A549 (cell line): ENCODE results near the gene JARID2. TPM values are rescaled to one million over a fixed set of nuclear protein-coding genes. Genes with fewer than 3 reads are reported as not detected.

ENCODE experiments used
- ATAC-seq, 2 experiments: fragments of 200-7000 bp in 1 of 2; fragments of >200 bp in 1 of 2; cut with Nextera tagmentation in 1 of 2; cut with Tn5 transposase in 1 of 2; 3 replicates each; pipeline versions ENCODE4 v1.8.0 to v1.9.1; 2018 to 2020; ENCODE audit warnings: mild to moderate bottlenecking in 1 of 2, moderate library complexity in 1 of 2
- CTCF ChIA-PET: fragments of 300-600 bp; sonication (Branson Sonifier 250); formaldehyde crosslinking; extraction: SDS; loops from one replicate; lab custom pipeline; 2021; ENCODE audit warnings: antibody characterized with exemption, inconsistent platforms; lab: Yijun Ruan, JAX
- POLR2A ChIA-PET: fragments of 350-600 bp; formaldehyde crosslinking; extraction: SDS; loops from one replicate; lab custom pipeline; 2021; ENCODE audit warnings: antibody characterized with exemption, inconsistent platforms; lab: Yijun Ruan, JAX
- DNase-seq, 2 experiments: peaks; one replicate each; pipeline versions ENCODE4 v3.0.0 to v3.0.0-alpha.2; 2011 to 2016; ENCODE audit warnings: low read depth in 1 of 2, low spot score in 1 of 2
- FAIRE-seq: peaks from 2 replicates; lab custom pipeline; 2011; peaks lifted over from hg19 to GRCh38; lab: Jason Lieb, UNC
- H3K27ac ChIP-seq, 2 experiments: fragments of >200 bp; sonication (Bioruptor Twin); formaldehyde crosslinking; 3 replicates each; pipeline ENCODE4 v1.5.1; 2016 to 2017
- H3K4me1 ChIP-seq: fragments of >200 bp; sonication (Bioruptor Twin); formaldehyde crosslinking; 3 replicates; pipeline ENCODE4 v1.6.1; 2016
- H3K4me2 ChIP-seq: fragments of >200 bp; sonication (Bioruptor Twin); formaldehyde crosslinking; 3 replicates; pipeline ENCODE4 v1.6.1; 2016
- H3K4me3 ChIP-seq: fragments of >200 bp; sonication (Bioruptor Twin); formaldehyde crosslinking; 3 replicates; pipeline ENCODE4 v1.5.1; 2016
- H3K9me3 ChIP-seq: fragments of >200 bp; sonication (Bioruptor Twin); formaldehyde crosslinking; 3 replicates; pipeline ENCODE4 v1.6.1; 2016
- BHLHE40 ChIP-seq: IDR thresholded peaks from 2 replicates; pipeline ENCODE4 v1.6.1; 2012; ENCODE audit warnings: low read depth, low read length, inconsistent platforms
- CEBPB ChIP-seq, 2 experiments: fragments of >200 bp in 1 of 2; sonication (Bioruptor Twin) in 1 of 2; formaldehyde crosslinking in 1 of 2; IDR thresholded peaks; 2 replicates each; pipeline ENCODE4 v1.6.1; 2012 to 2016
- EP300 ChIP-seq, 2 experiments: fragments of >200 bp; sonication (Bioruptor Twin); formaldehyde crosslinking; IDR thresholded peaks; 2 replicates in 1 of 2; 3 replicates in 1 of 2; pipeline ENCODE4 v1.6.1; 2016 to 2017
- FOSL2 ChIP-seq, 2 experiments: fragments of 450-650 bp in 1 of 2; fragments of >200 bp in 1 of 2; sonication (Bioruptor Twin) in 1 of 2; formaldehyde crosslinking; IDR thresholded peaks; 2 replicates each; pipeline versions ENCODE4 v1.5.0 to v1.6.1; 2016 to 2020; ENCODE audit warnings: mild to moderate bottlenecking in 1 of 2, moderate library complexity in 1 of 2
- FOXS1 ChIP-seq: fragments of 250-450 bp; sonication (Bioruptor Pico); IDR thresholded peaks from 2 replicates; pipeline ENCODE4 v1.5.0; 2020; ENCODE audit warnings: mild to moderate bottlenecking, moderate library complexity
- HOXB13 ChIP-seq: fragments of 250-450 bp; sonication (Bioruptor Pico); IDR thresholded peaks from 2 replicates; pipeline ENCODE4 v1.5.0; 2020; ENCODE audit warnings: low read depth, mild to moderate bottlenecking, moderate library complexity
- JUN ChIP-seq, 2 experiments: fragments of >200 bp; sonication (Bioruptor Twin); formaldehyde crosslinking; IDR thresholded peaks; 2 replicates in 1 of 2; 3 replicates in 1 of 2; pipeline ENCODE4 v1.6.1; 2016 to 2017
- JUNB ChIP-seq: fragments of >200 bp; sonication (Bioruptor Twin); formaldehyde crosslinking; IDR thresholded peaks from 2 replicates; pipeline ENCODE4 v1.6.1; 2016
- MAFK ChIP-seq: fragments of 450-650 bp; IDR thresholded peaks from 2 replicates; pipeline ENCODE4 v1.6.1; 2014; ENCODE audit not compliant: partially characterized antibody
- MAZ ChIP-seq: fragments of 150-350 bp; IDR thresholded peaks from 2 replicates; pipeline ENCODE4 v1.6.1; 2014; ENCODE audit warnings: antibody characterized with exemption, low read depth, low read length, borderline replicate concordance
- NFE2L2 ChIP-seq: fragments of 150-350 bp; conservative IDR thresholded peaks from 2 replicates; pipeline ENCODE4 v1.6.1; 2014; ENCODE audit warnings: low read length
- NPAS2 ChIP-seq: fragments of 250-450 bp; sonication (Bioruptor Pico); IDR thresholded peaks from 2 replicates; pipeline ENCODE4 v1.8.0; 2022; ENCODE audit warnings: mild to moderate bottlenecking, moderate library complexity, borderline replicate concordance
- NR3C1 ChIP-seq: fragments of >200 bp; sonication (Bioruptor Twin); formaldehyde crosslinking; IDR thresholded peaks from 3 replicates; pipeline ENCODE4 v1.6.1; 2017
- POLR2AphosphoS2 ChIP-seq: conservative IDR thresholded peaks from 2 replicates; pipeline ENCODE4 v1.6.1; 2012; ENCODE audit warnings: low read length, improper control_type of control experiment, inconsistent platforms
- RAD21 ChIP-seq, 2 experiments: fragments of >200 bp in 1 of 2; sonication (Bioruptor Twin) in 1 of 2; formaldehyde crosslinking in 1 of 2; IDR thresholded peaks in 1 of 2; conservative IDR thresholded peaks in 1 of 2; 2 replicates in 1 of 2; 3 replicates in 1 of 2; pipeline ENCODE4 v1.6.1; 2012 to 2018; ENCODE audit warnings: inconsistent platforms in 1 of 2
- RCOR1 ChIP-seq: fragments of 150-350 bp; IDR thresholded peaks from 2 replicates; pipeline ENCODE4 v1.6.1; 2014; ENCODE audit warnings: antibody characterized with exemption, low read length, low read depth
- SMC3 ChIP-seq: fragments of >200 bp; sonication (Bioruptor Twin); formaldehyde crosslinking; IDR thresholded peaks from 3 replicates; pipeline ENCODE4 v1.6.1; 2018; ENCODE audit warnings: inconsistent platforms
- TP53 ChIP-seq: fragments of 250-450 bp; sonication (Bioruptor Pico); IDR thresholded peaks from 2 replicates; pipeline ENCODE4 v1.5.0; 2021; ENCODE audit warnings: mild to moderate bottlenecking, moderate library complexity
- ZC3H11A ChIP-seq: fragments of 450-650 bp; IDR thresholded peaks from 2 replicates; pipeline ENCODE4 v1.6.1; 2014; ENCODE audit warnings: antibody characterized with exemption, mild to moderate bottlenecking
- ZFP36 ChIP-seq: fragments of 450-650 bp; IDR thresholded peaks from 2 replicates; pipeline ENCODE4 v1.6.1; 2014; ENCODE audit warnings: borderline replicate concordance; ENCODE audit not compliant: partially characterized antibody
- ZNF302 ChIP-seq: fragments of 250-450 bp; sonication (Bioruptor Pico); IDR thresholded peaks from 2 replicates; pipeline ENCODE4 v1.9.0; 2021; ENCODE audit warnings: inconsistent platforms, mild to moderate bottlenecking, moderate library complexity
- ZSCAN20 ChIP-seq: fragments of 250-450 bp; sonication (Bioruptor Pico); IDR thresholded peaks from 2 replicates; pipeline ENCODE4 v1.8.0; 2022; ENCODE audit warnings: mild to moderate bottlenecking, moderate library complexity
- WGBS: methylation state at CpG from one replicate; pipeline ENCODE4 v1.1.6; 2017; ENCODE audit errors: missing lambda C conversion rate; 5-methylcytosine and 5-hydroxymethylcytosine counted together
- polyA plus RNA-seq, 4 experiments: library from polyadenylated mRNA; depleted of rRNA in 3 of 4; stranded (reverse); fragments of >200 nt; fragmentation: RNase III in 1 of 4; extraction: RNeasy Plus Mini Kit Qiagen cat#74134 plus additional on column Dnase treatment in 1 of 4; gene quantifications; 2 replicates in 3 of 4; 3 replicates in 1 of 4; pipeline ENCODE4 v1.2.3, GENCODE V29; 2011 to 2017
- TF ChIP-seq, protein P1 (sequence below): IDR thresholded peaks from 2 replicates; pipeline ENCODE4 v1.6.1; 2012
- TF ChIP-seq, protein P2 (sequence below): fragments of 450-650 bp; IDR thresholded peaks from 2 replicates; pipeline ENCODE4 v1.6.1; 2014; ENCODE audit warnings: antibody characterized with exemption
- TF ChIP-seq, protein P3 (sequence below): fragments of >200 bp; sonication (Bioruptor Twin); formaldehyde crosslinking; IDR thresholded peaks from 2 replicates; pipeline ENCODE4 v1.6.1; 2016
- TF ChIP-seq, protein P4 (sequence below): IDR thresholded peaks from 2 replicates; pipeline ENCODE4 v1.6.1; 2012; ENCODE audit warnings: low read depth, borderline replicate concordance

JARID2 gene
- polyA plus RNA-seq, 2 of the 4 experiments (the other 2 are of a cell fraction) = 7.8 to 8.3 TPM

DNA sequence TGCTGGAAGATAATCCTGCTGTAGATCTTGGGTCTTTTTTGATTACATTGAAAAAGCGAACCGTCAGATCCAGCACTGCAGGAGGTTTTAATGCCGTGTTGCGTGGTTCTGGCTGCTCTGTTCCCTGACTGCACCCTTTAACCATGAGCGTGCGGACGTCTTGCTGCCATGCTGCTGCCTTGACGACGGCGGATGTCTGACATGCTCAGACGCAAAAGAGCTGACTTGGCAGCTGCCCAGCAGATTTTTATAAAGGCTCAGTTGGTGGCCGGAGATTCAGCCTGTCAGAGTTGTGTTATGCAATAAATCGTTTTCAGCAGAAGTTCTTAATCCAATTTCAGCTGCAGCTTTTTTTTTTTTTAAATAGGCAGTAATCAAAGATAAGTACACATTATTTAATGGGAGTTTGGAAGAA lies 119.4 kb downstream of the JARID2 start (continued):
- TF ChIP-seq HOXB13 (CRISPR knock-in tag) = no peak
- TF ChIP-seq RAD21 (conservative IDR thresholded peaks at IDR 0.05 in 1 of 2, IDR thresholded peaks at IDR 0.05 in 1 of 2) = no peak
- TF ChIP-seq, protein P1, sequence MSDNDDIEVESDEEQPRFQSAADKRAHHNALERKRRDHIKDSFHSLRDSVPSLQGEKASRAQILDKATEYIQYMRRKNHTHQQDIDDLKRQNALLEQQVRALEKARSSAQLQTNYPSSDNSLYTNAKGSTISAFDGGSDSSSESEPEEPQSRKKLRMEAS = peak; percentile 43
- TF ChIP-seq MAFK = peak; percentile 92

DNA sequence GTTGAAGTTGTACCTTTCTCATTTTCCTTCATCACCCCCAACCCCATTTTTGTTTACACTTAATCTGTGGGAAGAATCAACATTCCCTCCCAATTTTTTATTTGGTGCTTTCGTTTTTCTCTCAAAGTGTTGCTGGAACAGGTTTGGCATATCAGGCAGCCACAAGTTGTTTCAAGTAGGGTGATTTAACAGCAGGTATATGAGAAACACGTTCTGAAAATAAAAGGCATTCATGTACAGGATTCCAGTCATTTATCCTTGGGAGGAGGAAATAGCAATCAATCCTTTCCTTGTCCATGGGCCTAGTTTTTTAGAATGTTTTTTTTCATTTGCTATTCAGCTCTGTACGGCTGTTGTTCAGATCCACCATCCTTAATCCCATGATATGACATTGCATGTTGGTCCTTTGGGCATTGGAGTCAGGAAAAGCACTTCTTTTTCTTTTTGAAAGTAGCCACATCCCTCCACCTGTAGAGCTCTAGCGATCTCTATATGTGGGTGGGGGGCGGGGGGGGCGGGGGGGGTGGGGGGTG lies 120.2 kb downstream of the JARID2 start:
- Histone ChIP-seq H3K9me3 (no peaks in the 10 kb centered on the region), H3K4me1 (peaks cover 45% of the 10 kb centered on the region), H3K27ac (peak overlapping the region in 1 of 2 experiments; percentile 41; a peak in 2 of 6 replicates), H3K4me2 (peak overlapping the region; percentile 76), H3K4me3 (no peak overlapping the region)
- 52% methylated on average over 5 of the region's 6 CpGs for WGBS
- no peak for DNase-seq
- TF ChIP-seq ZC3H11A (no peak), NPAS2 (CRISPR knock-in tag) (no peak), FOXS1 (CRISPR knock-in tag) (no peak), RCOR1 (no peak), SMC3 (no peak), NR3C1 (no peak), TP53 (CRISPR knock-in tag) (no peak), ZFP36 (no peak), POLR2AphosphoS2 (no peak), CEBPB (IDR thresholded peaks at IDR 0.05) (no peak), EP300 (IDR thresholded peaks at IDR 0.05) (no peak), BHLHE40 (no peak), ZSCAN20 (CRISPR knock-in tag) (no peak), JUNB (no peak), ZNF302 (CRISPR knock-in tag) (no peak), HOXB13 (CRISPR knock-in tag) (no peak)
- TF ChIP-seq, protein P2, sequence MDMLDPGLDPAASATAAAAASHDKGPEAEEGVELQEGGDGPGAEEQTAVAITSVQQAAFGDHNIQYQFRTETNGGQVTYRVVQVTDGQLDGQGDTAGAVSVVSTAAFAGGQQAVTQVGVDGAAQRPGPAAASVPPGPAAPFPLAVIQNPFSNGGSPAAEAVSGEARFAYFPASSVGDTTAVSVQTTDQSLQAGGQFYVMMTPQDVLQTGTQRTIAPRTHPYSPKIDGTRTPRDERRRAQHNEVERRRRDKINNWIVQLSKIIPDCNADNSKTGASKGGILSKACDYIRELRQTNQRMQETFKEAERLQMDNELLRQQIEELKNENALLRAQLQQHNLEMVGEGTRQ = no peak
- TF ChIP-seq, protein P3, sequence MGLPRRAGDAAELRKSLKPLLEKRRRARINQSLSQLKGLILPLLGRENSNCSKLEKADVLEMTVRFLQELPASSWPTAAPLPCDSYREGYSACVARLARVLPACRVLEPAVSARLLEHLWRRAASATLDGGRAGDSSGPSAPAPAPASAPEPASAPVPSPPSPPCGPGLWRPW = no peak
- no peak for ATAC-seq
- FAIRE-seq = no peak
- CTCF ChIA-PET = no interaction called here
- POLR2A ChIA-PET = no interaction called here

DNA sequence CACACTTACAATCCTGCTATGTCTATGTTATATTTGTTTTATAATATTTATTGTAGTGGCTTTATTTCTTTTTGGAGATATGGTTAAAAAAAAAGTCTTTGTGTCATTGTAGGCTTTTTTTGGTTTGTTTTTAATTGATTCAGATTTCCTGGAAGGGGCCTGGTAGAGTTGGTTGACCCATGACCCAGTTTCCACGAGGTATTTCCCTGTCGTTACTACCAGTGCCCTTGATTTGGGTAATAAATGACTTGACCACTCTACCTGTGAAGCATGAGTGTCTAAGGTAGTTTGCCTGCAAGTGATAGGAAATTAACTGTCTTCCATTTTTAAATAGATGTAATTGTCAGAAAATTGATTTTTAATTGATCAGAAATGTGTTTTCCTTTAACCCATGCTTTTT lies 121.0 kb downstream of the JARID2 start:
- no peak for TF ChIP-seq NPAS2 (CRISPR knock-in tag)
- no peak for TF ChIP-seq JUN (IDR thresholded peaks at IDR 0.05)
- no peak for TF ChIP-seq MAZ
- TF ChIP-seq ZFP36 = no peak
- TF ChIP-seq, protein P2 = no peak
- no peak for TF ChIP-seq NFE2L2
- TF ChIP-seq, protein P4, sequence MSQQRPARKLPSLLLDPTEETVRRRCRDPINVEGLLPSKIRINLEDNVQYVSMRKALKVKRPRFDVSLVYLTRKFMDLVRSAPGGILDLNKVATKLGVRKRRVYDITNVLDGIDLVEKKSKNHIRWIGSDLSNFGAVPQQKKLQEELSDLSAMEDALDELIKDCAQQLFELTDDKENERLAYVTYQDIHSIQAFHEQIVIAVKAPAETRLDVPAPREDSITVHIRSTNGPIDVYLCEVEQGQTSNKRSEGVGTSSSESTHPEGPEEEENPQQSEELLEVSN = no peak
- TF ChIP-seq FOSL2 (IDR thresholded peaks at IDR 0.05) = no peak
- no peak for TF ChIP-seq FOSL2 (CRISPR knock-in tag; IDR thresholded peaks at IDR 0.05)
- TF ChIP-seq, protein P3 = no peak
- CTCF ChIA-PET = no interaction called here
- H3K4me1 ChIP-seq = peaks cover 45% of the 10 kb centered on the region

More for the DNA sequence above, 121.0 kb downstream of the JARID2 start:
- H3K4me2 ChIP-seq = no peak overlapping the region
- DNase-seq = no peak
- H3K9me3 ChIP-seq = no peaks in the 10 kb centered on the region
- H3K4me3 ChIP-seq = no peak overlapping the region
- no peak for ATAC-seq
- POLR2A ChIA-PET = no interaction called here
- FAIRE-seq = no peak
- H3K27ac ChIP-seq = no peak overlapping the region
- WGBS = 92% methylated on average over 2 of the region's 2 CpGs
